Measurements from ENCODE around the gene MR1.

MR1 gene

GRCh38 chr1:181103399-181103798 is 69.6 kb downstream of the MR1 start:
- TF ChIP-seq, protein P1, sequence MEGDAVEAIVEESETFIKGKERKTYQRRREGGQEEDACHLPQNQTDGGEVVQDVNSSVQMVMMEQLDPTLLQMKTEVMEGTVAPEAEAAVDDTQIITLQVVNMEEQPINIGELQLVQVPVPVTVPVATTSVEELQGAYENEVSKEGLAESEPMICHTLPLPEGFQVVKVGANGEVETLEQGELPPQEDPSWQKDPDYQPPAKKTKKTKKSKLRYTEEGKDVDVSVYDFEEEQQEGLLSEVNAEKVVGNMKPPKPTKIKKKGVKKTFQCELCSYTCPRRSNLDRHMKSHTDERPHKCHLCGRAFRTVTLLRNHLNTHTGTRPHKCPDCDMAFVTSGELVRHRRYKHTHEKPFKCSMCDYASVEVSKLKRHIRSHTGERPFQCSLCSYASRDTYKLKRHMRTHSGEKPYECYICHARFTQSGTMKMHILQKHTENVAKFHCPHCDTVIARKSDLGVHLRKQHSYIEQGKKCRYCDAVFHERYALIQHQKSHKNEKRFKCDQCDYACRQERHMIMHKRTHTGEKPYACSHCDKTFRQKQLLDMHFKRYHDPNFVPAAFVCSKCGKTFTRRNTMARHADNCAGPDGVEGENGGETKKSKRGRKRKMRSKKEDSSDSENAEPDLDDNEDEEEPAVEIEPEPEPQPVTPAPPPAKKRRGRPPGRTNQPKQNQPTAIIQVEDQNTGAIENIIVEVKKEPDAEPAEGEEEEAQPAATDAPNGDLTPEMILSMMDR (IDR thresholded peaks at IDR 0.05; ENCODE audit: low read length, missing control alignments): no peak
- H3K4me3 ChIP-seq (replicated peaks; ENCODE audit: low read depth, low read length): no peak overlapping the region
- DNase-seq (ENCODE audit: low read depth): no peak

- TF ChIP-seq, protein P1 (IDR thresholded peaks at IDR 0.05; ENCODE audit: low read length, missing control alignments): peak; percentile 7
- DNase-seq (ENCODE audit: low read depth): no peak
- H3K4me3 ChIP-seq (replicated peaks; ENCODE audit: low read depth, low read length): peak overlapping the region; percentile 69
These were observed 70.4 kb downstream of the MR1 start for GRCh38 chr1:181104042-181104789.

DNA sequence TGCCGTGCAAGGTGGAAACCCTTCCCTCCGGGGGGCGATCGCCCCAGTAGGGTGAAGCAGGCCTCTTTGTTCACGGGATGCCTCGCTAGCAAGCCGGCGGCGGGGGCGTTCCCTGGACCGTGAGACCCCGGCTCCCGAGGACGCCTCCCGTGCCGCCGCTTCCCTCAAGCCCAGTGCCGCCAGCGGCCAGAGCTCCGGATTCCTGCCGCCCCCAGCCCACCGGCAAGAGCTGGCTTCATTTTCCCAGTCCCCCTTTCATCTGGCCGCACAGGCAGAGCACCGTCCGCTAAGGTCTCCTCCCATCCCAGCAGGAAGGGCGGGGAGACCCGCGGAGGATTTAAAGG is 71.0 kb downstream of the MR1 start:
- peak overlapping the region; percentile 69 for H3K4me3 ChIP-seq (replicated peaks; ENCODE audit: low read depth, low read length)
- TF ChIP-seq, protein P1 (IDR thresholded peaks at IDR 0.05; ENCODE audit: low read length, missing control alignments): no peak
- DNase-seq (ENCODE audit: low read depth): no peak

DNA sequence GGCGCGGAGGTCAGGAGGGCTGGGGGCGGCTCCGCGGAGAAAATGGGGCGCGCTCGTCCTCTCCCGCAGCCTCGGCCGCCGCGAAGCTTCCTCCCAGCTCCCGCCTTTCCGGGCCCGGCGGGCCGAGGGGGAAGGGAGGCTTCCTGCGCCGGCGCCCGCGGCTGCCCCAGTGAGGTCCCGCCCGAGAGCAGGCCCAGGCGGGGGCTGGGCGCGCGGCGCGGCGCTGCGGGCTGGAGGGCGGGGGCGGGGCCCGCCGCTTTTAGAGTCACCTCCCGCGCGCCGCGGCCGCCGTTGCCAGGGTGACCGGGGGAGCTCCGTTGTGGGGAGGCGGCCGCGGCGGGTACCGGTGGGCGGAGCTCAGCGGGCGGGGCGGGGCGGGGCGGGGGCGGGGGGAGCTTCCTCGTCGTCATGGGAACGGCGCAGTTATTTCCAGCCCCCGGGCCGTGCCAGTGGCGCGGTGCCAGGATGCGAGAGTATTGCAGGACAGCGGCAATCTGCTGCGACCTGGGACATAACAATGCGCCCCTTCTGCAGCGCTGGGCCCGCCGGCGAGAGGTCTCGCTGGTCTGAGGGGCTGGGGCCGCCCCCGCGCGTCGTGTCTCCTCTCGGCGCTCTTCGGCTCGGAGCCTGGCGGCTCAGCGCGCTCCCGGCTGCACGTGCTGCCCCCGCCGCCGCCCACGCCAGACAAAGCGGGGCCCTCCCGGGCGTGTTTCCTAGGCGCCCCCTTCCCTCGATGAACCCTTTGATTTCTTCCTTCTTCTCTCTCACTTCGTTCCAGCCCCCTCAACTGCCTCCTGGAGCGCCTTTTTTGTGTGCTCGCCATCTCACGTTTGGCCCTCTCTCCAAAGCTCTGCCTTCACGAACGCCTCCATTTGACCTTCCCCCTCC is 71.6 kb downstream of the MR1 start:
- TF ChIP-seq, protein P1 (IDR thresholded peaks at IDR 0.05; ENCODE audit: low read length, missing control alignments): no peak
- DNase-seq (ENCODE audit: low read depth): peak; percentile 90
- H3K4me3 ChIP-seq (replicated peaks; ENCODE audit: low read depth, low read length): peak overlapping the region; percentile 69

DNA sequence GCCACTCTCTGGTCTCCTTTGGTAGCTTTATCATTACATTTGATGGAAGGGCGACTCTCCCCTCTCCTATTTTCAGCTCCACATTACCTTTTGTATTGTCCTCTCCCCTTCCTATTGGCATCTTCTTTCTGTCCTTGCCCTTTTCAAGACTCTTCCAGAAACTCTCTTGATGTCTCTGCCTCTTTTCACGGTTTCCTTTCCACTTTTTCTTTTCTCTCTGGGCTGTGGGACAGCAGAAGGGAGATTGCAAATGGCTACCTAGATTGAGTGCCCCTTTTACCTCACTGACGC is 72.2 kb downstream of the MR1 start:
- H3K4me3 ChIP-seq (replicated peaks; ENCODE audit: low read depth, low read length): no peak overlapping the region
- TF ChIP-seq, protein P1 (IDR thresholded peaks at IDR 0.05; ENCODE audit: low read length, missing control alignments): no peak
- no peak for DNase-seq (ENCODE audit: low read depth)

DNA sequence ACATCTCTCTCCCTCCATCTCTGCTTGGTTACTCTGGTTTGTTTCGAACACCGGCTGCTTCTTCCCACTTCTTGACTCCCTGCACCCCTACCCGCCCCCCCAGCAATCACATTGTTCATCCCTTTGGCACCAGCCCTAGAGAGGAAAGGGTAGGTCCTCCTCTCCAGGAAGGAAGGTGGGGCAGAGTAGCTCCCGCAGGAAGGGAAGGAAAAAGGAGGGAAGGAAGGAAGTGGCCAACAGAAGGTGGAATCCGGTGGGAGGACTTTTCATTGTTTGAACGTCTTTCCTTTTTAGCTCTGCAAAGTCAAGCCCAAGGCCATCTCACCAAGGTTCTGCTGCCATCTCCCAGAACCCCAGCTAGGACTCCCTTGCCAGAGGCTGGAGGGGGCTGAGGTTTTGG is 72.7 kb downstream of the MR1 start:
- no peak overlapping the region for H3K4me3 ChIP-seq (replicated peaks; ENCODE audit: low read depth, low read length)
- TF ChIP-seq, protein P1 (IDR thresholded peaks at IDR 0.05; ENCODE audit: low read length, missing control alignments): no peak
- no peak for DNase-seq (ENCODE audit: low read depth)

All from fibroblast of pulmonary artery (primary cell).